ENCODE data around the gene CHD6.

The CHD6 gene

DNA sequence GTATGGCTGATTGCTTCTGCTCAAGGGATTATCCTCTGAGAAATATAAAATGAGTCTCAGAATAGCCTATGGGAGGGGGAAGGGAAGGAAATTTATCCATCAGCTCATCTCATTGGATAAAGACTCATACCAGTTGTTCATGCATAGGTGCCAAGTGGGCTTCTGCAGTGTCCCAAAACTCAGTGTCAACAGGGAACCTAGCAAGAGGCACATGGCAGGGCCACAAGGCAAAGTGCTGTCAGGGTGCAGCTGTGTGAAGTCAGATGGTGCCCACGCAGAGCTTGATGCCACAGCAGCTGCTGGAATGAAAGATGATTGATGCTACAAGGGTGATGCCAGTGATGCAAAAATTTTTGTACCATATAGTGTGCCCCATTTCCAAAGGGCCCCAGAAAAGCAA lies 3.2 kb upstream of the CHD6 start:
- no peak for TF ChIP-seq CREB1 (IDR thresholded peaks at IDR 0.05; ENCODE audit: low read depth)
- TF ChIP-seq, protein P1, sequence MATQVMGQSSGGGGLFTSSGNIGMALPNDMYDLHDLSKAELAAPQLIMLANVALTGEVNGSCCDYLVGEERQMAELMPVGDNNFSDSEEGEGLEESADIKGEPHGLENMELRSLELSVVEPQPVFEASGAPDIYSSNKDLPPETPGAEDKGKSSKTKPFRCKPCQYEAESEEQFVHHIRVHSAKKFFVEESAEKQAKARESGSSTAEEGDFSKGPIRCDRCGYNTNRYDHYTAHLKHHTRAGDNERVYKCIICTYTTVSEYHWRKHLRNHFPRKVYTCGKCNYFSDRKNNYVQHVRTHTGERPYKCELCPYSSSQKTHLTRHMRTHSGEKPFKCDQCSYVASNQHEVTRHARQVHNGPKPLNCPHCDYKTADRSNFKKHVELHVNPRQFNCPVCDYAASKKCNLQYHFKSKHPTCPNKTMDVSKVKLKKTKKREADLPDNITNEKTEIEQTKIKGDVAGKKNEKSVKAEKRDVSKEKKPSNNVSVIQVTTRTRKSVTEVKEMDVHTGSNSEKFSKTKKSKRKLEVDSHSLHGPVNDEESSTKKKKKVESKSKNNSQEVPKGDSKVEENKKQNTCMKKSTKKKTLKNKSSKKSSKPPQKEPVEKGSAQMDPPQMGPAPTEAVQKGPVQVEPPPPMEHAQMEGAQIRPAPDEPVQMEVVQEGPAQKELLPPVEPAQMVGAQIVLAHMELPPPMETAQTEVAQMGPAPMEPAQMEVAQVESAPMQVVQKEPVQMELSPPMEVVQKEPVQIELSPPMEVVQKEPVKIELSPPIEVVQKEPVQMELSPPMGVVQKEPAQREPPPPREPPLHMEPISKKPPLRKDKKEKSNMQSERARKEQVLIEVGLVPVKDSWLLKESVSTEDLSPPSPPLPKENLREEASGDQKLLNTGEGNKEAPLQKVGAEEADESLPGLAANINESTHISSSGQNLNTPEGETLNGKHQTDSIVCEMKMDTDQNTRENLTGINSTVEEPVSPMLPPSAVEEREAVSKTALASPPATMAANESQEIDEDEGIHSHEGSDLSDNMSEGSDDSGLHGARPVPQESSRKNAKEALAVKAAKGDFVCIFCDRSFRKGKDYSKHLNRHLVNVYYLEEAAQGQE (IDR thresholded peaks at IDR 0.05; ENCODE audit: low read depth) = no peak
- TF ChIP-seq EP300 (IDR thresholded peaks at IDR 0.05; ENCODE audit: borderline replicate concordance) = no peak
- TF ChIP-seq, protein P2, sequence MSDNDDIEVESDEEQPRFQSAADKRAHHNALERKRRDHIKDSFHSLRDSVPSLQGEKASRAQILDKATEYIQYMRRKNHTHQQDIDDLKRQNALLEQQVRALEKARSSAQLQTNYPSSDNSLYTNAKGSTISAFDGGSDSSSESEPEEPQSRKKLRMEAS (IDR thresholded peaks at IDR 0.05) = no peak
- TF ChIP-seq CEBPB (IDR thresholded peaks at IDR 0.05) = no peak
- TF ChIP-seq RAD21 (IDR thresholded peaks at IDR 0.05; ENCODE audit: low read depth) = no peak
- TF ChIP-seq TEAD4 (IDR thresholded peaks at IDR 0.05) = no peak
- TF ChIP-seq ZBTB7A (IDR thresholded peaks at IDR 0.05; ENCODE audit: low read depth) = no peak
- TF ChIP-seq, protein P3, sequence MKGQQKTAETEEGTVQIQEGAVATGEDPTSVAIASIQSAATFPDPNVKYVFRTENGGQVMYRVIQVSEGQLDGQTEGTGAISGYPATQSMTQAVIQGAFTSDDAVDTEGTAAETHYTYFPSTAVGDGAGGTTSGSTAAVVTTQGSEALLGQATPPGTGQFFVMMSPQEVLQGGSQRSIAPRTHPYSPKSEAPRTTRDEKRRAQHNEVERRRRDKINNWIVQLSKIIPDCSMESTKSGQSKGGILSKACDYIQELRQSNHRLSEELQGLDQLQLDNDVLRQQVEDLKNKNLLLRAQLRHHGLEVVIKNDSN (IDR thresholded peaks at IDR 0.05) = no peak
- TF ChIP-seq FOXM1 (IDR thresholded peaks at IDR 0.05; ENCODE audit: borderline replicate concordance, low read depth) = no peak
- no peak for TF ChIP-seq NFIC (IDR thresholded peaks at IDR 0.05)
- no peak for TF ChIP-seq TAF1 (IDR thresholded peaks at IDR 0.05; ENCODE audit: low read depth)
- no peak for TF ChIP-seq TCF12 (IDR thresholded peaks at IDR 0.05; ENCODE audit: low read depth)
- no peak for TF ChIP-seq YY1 (IDR thresholded peaks at IDR 0.05; ENCODE audit: low read depth)
- no peak for TF ChIP-seq EGR1 (IDR thresholded peaks at IDR 0.05)

DNA sequence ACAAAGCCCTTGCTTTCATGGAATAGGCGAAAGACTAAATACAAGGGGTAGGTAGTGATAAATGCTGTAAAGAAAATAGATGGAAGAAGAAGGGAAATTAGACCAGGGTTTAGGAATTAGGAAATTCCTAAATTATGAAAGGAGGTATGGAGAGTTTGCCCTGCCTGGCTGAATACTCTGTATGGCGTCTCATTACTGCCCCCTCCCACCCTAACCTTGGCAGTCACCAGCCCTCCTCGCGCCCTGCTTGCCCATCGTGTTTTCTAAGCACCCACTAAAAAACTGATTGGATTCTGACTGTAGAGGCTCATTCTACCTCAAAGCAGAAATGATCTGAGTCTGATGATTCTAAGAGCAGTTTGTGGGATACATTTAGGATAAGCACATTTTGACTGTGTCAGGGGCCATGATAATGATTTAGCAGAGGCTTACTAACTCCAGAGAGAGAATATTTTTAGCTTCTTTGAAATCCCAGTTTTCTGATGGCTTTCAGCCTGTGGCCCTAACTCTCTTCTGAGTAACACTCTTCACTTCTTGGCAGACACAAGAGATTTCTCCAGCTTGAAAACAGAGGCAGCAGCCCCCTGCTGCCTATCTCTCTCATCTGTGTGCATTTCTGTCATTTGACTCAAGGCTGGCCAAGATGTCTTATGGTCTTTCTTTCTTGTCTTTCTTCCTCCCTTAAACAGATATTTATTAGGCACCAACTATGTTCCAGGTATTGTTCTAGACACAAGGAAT lies 1.4 kb upstream of the CHD6 start:
- TF ChIP-seq ZBTB7A (IDR thresholded peaks at IDR 0.05; ENCODE audit: low read depth) = no peak
- no peak for TF ChIP-seq CEBPB (IDR thresholded peaks at IDR 0.05)
- TF ChIP-seq, protein P1 (IDR thresholded peaks at IDR 0.05; ENCODE audit: low read depth) = no peak
- no peak for TF ChIP-seq NFIC (IDR thresholded peaks at IDR 0.05)
- no peak for TF ChIP-seq FOXM1 (IDR thresholded peaks at IDR 0.05; ENCODE audit: borderline replicate concordance, low read depth)
- no peak for TF ChIP-seq EGR1 (IDR thresholded peaks at IDR 0.05)
- no peak for TF ChIP-seq CREB1 (IDR thresholded peaks at IDR 0.05; ENCODE audit: low read depth)

DNA sequence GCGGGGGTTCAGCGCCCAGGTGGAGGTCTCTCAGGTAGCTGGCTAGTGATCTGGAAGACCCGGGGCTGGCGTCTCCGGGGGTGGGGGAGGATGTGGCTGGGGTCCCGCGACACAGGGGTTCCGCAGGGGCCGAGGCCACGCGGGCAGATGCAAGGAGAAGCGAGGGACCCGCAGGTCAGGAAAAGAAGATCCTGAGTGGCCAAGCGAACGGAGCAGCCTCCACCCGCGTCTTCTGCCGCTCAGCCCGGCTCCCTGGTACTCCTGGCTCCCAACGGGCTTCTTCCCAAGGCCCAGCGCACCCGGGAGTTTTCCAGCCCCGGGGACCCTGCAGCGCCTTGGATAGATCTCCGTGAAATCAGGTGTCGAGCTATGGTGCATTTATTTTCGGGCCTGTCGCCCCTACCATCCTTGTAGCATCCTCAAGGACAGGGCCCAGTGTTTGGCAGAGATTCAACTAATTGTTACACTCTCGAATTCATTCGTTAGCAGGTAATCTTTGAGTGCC lies 682 bp upstream of the CHD6 start:
- TF ChIP-seq, protein P2 (IDR thresholded peaks at IDR 0.05) = peak; percentile 25; the same call in 1 of the 2 replicates
- TF ChIP-seq TAF1 (IDR thresholded peaks at IDR 0.05; ENCODE audit: low read depth) (no peak), ZBTB7A (IDR thresholded peaks at IDR 0.05; ENCODE audit: low read depth) (peak; percentile 66)

DNA sequence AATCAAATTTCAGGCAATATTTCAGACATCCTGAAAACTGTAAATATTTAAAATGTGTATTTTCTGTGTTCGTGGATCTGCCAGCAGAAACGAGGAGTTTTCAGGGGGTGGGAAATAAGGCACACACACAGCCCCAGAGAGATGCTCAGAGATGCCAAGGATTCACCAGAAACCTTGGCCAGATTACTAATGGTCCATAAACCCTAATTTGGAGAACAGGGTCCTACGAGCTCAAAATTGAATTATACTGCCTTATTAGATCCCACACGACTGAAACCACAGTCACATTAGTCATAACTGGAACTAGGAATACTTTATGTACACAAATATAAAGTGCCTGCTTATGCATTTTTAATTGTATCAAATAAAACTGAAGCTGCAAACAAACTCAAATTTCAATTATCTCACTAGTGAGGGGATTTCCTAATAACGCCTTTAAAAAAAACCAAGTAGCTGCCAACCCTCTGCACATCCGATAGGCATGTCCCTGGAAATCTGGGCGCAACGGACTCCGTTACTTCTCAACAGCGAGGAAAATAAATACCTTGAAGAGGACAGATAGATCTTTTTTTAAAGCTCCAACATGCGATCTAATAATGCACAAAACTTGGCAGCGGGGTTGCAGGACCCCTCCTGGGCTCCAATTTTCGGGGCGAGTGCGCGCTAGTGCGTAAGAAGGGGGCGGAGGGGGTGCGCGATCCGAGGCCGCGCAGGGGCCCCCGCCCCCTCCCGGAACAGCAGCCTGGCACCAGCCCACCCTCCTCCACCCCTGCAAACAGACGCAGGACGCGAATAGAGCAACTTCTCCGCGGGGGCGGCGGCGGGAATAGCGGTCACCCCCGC lies 897 bp downstream of the CHD6 start:
- peak; percentile 67; the same call in 1 of the 2 replicates for TF ChIP-seq ZBTB7A (IDR thresholded peaks at IDR 0.05; ENCODE audit: low read depth)
- TF ChIP-seq, protein P2 (IDR thresholded peaks at IDR 0.05) = no peak
- TF ChIP-seq EGR1 (IDR thresholded peaks at IDR 0.05) = peak; percentile 28; the same call in 1 of the 2 replicates

DNA sequence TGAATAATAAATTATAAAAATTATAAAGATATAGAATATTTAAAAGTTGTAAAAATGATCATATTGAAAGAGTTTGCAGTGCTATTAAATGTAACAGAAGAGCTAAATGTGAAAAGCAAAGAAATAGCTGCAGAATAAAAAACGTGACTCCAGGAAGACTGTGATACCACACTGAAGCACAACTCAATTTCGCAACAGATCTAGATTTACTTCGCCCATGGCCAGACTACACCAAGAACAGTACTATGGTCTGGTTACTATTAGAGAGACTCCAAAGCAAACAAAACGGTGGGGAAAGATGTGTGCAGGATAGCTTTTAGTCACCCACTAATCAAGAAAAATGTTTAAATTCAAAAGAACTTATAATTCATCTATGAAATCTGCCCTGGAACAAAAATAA lies 1.9 kb downstream of the CHD6 start:
- TF ChIP-seq YY1 (IDR thresholded peaks at IDR 0.05; ENCODE audit: low read depth) (no peak), ZBTB7A (IDR thresholded peaks at IDR 0.05; ENCODE audit: low read depth) (no peak), EP300 (IDR thresholded peaks at IDR 0.05; ENCODE audit: borderline replicate concordance) (no peak), NFIC (IDR thresholded peaks at IDR 0.05) (no peak), FOXM1 (IDR thresholded peaks at IDR 0.05; ENCODE audit: borderline replicate concordance, low read depth) (no peak), TAF1 (IDR thresholded peaks at IDR 0.05; ENCODE audit: low read depth) (no peak), RAD21 (IDR thresholded peaks at IDR 0.05; ENCODE audit: low read depth) (no peak), CEBPB (IDR thresholded peaks at IDR 0.05) (no peak; the same call in 1 of the 2 replicates), EGR1 (IDR thresholded peaks at IDR 0.05) (no peak), TCF12 (IDR thresholded peaks at IDR 0.05; ENCODE audit: low read depth) (no peak), TEAD4 (IDR thresholded peaks at IDR 0.05) (no peak), CREB1 (IDR thresholded peaks at IDR 0.05; ENCODE audit: low read depth) (no peak)
- TF ChIP-seq, protein P2 (IDR thresholded peaks at IDR 0.05) = no peak
- TF ChIP-seq, protein P1 (IDR thresholded peaks at IDR 0.05; ENCODE audit: low read depth) = no peak
- TF ChIP-seq, protein P3 (IDR thresholded peaks at IDR 0.05) = no peak

Data from Ishikawa (cell line).